Uterus (tissue), 2 donors: ENCODE data around the gene ZBTB18.

Source experiments
- POLR2A ChIP-seq, 2 donors: fragments of 450-650 bp; IDR thresholded peaks; one replicate each; pipeline ENCODE4 v1.6.1; 2016; ENCODE audit warnings: antibody characterized with exemption in 2 of 2, mild to moderate bottlenecking in 1 of 2, moderate library complexity in 1 of 2
- TF ChIP-seq, protein P1 (sequence below), 4 experiments: fragments of 200-600 bp in 2 of 4; fragments of 450-650 bp in 2 of 4; sonication (generic) in 2 of 4; IDR thresholded peaks; one replicate each; pipeline ENCODE4 v1.5.1; 2016 to 2019; ENCODE audit warnings: antibody characterized with exemption in 4 of 4, mild to moderate bottlenecking in 2 of 4, moderate library complexity in 1 of 4

DNA sequence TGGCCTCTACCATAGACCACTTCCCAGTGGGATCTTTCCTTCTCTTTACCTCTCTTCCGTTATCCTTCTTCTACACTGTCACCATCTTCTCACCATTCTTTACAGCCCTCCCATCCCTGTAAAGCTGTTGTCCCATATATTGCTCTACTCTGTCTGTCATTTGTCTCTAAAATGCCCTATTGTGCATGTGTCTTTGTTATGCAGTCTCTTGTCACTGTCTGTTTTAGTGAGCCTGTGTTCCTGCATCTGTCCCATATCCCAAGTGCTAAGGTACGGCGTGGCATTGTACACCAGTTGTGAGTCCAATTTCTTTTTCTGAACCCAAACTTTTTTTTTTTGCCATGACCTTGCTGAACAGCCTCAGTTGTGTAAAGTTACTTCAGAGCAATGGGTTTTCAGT, 8.8 kb upstream of the ZBTB18 start:
- TF ChIP-seq POLR2A (IDR thresholded peaks at IDR 0.05) = no peak
- TF ChIP-seq, protein P1, sequence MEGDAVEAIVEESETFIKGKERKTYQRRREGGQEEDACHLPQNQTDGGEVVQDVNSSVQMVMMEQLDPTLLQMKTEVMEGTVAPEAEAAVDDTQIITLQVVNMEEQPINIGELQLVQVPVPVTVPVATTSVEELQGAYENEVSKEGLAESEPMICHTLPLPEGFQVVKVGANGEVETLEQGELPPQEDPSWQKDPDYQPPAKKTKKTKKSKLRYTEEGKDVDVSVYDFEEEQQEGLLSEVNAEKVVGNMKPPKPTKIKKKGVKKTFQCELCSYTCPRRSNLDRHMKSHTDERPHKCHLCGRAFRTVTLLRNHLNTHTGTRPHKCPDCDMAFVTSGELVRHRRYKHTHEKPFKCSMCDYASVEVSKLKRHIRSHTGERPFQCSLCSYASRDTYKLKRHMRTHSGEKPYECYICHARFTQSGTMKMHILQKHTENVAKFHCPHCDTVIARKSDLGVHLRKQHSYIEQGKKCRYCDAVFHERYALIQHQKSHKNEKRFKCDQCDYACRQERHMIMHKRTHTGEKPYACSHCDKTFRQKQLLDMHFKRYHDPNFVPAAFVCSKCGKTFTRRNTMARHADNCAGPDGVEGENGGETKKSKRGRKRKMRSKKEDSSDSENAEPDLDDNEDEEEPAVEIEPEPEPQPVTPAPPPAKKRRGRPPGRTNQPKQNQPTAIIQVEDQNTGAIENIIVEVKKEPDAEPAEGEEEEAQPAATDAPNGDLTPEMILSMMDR (IDR thresholded peaks at IDR 0.05) = no peak
